ENCODE measurements around the gene THNSL1.

THNSL1 gene

GRCh38 chr10:25014579-25014978, 1.8 kb upstream of the THNSL1 start:
- DNase-seq, result no peak

- DNase-seq, result peak; percentile 92
Observed at GRCh38 chr10:25015828-25016375, 510 bp upstream of the THNSL1 start, which contains the start of gene ENKUR. TSS of gene ENKUR (minus strand) at chr10:25016158. CDS start at chr10:25015936, 222 bp downstream.

- DNase-seq, result peak; percentile 47
Observed at GRCh38 chr10:25017154-25017590, 760 bp downstream of the THNSL1 start.

GRCh38 chr10:25017661-25018060, 1.2 kb downstream of the THNSL1 start:
- DNase-seq, result no peak

GRCh38 chr10:25018703-25019102, 2.3 kb downstream of the THNSL1 start:
- DNase-seq, result no peak

- no peak for DNase-seq
Observed at GRCh38 chr10:25023278-25023677, 6.9 kb downstream of the THNSL1 start.

- no peak for DNase-seq
Observed at GRCh38 chr10:25024528-25024927, 8.1 kb downstream of the THNSL1 start.

- DNase-seq, result no peak
Observed at GRCh38 chr10:25026463-25026862, 10.1 kb downstream of the THNSL1 start.

GRCh38 chr10:25028711-25029110, 12.3 kb downstream of the THNSL1 start:
- no peak for DNase-seq

GRCh38 chr10:25029519-25029918, 13.1 kb downstream of the THNSL1 start:
- DNase-seq, result no peak

- no peak for DNase-seq
Observed at GRCh38 chr10:25036381-25036780, 20.0 kb downstream of the THNSL1 start.

- DNase-seq, result no peak
Observed at GRCh38 chr10:25038325-25038724, 21.9 kb downstream of the THNSL1 start.

GRCh38 chr10:25039531-25039930, 23.1 kb downstream of the THNSL1 start:
- DNase-seq, result no peak

GRCh38 chr10:25046641-25047040, 30.2 kb downstream of the THNSL1 start:
- DNase-seq, result no peak

- DNase-seq, result no peak
Observed at GRCh38 chr10:25047088-25047487, 30.7 kb downstream of the THNSL1 start.

GRCh38 chr10:25047591-25048301, 31.3 kb downstream of the THNSL1 start:
- no peak for DNase-seq

- DNase-seq, result no peak
Observed at GRCh38 chr10:25048450-25048849, 32.0 kb downstream of the THNSL1 start.

GRCh38 chr10:25049966-25050365, 33.6 kb downstream of the THNSL1 start:
- DNase-seq, result no peak

- DNase-seq, result no peak
Observed at GRCh38 chr10:25050402-25050801, 34.0 kb downstream of the THNSL1 start.

GRCh38 chr10:25052012-25052411, 35.6 kb downstream of the THNSL1 start:
- no peak for DNase-seq

GRCh38 chr10:25056726-25057125, 40.3 kb downstream of the THNSL1 start:
- DNase-seq, result no peak

GRCh38 chr10:25057886-25058285, 41.5 kb downstream of the THNSL1 start:
- DNase-seq, result no peak

- no peak for DNase-seq
Observed at GRCh38 chr10:25059990-25060389, 43.6 kb downstream of the THNSL1 start.

GRCh38 chr10:25061125-25061524, 44.7 kb downstream of the THNSL1 start:
- no peak for DNase-seq
